HG02642 (cell line): ENCODE data around the gene HELZ.
"Not testable (repeated sequence)": the region's sequence is repeated elsewhere in the genome, so short reads cannot be mapped to it uniquely, and the experiment has no call there.

ENCODE experiments used
- ATAC-seq: cut with Tn5 transposase; IDR thresholded peaks from one replicate; pipeline ENCODE4 v1.9.1; 2021; ENCODE audit warnings: mild to moderate bottlenecking; ENCODE audit not compliant: unreplicated experiment, poor library complexity

Gene HELZ

GRCh38 chr17:67156269-67157199, 88.5 kb downstream of the HELZ start:
- ATAC-seq: no peak

GRCh38 chr17:67152824-67153223, 92.2 kb downstream of the HELZ start:
- no peak for ATAC-seq

DNA sequence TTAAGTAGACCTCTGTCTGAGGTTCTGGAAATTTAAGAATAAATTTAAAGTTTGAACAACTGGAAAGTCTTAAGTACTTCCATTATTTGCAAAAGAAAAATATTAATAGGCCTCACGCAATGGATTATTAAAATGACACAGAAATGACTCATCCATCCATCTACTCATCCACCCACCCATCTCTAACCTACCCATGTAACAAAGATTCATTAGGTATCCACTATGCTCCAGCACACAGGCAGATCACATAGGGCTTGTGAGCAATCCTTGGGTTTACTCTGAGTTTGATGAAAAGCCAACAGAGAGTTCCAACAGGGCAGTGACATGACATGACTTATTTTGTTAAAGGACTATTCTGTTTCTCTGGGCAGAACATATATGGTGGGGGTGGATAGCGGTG, 93.3 kb downstream of the HELZ start:
- ATAC-seq: no peak

- no peak for ATAC-seq
Observed at GRCh38 chr17:67150826-67151225, 94.2 kb downstream of the HELZ start.

DNA sequence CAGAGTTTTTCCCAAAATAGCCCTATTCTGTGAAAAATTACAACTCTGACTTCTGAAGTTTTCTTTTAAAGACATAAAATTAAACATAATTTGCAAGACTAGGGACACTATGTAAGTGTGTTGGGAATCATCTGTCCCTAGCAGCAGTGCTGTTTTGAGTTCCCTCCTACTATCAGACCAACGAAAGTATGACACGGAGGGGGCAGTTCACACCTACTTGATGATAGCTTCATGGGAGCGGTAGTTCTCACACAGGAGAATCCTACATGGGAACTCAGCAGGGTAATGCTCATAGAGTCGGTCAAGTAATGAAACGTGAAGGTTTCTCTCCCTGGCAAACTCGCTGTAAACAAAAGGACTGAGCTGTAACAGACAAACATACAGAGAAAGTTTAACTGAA, 96.6 kb downstream of the HELZ start:
- no peak for ATAC-seq

DNA sequence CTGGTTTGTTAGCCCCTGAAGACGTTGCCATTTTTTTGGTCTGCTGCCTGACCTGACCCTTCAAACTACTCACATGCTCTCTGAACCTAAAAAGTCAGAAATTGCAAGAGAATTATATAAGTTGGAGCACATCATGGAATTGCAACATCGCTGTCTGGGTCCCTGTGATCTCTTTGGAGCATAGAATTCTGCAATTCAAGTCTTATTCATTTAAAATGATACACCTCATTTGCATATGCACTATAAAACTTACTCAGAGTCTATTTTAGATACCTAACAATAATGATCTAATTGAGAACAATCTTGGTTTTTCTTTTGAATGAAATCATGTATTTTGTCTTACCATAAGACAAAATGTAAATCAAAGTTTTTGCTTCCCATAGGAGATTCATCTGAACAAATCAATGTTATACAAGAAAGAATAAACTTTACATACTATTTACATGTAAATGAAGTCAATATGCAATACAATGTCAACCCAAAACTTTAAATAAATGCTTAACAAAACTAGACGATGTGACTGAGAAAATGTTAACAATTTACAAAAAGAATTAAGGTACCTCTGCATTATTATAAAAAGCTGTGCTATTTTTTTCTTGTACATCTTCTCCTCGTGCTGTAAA, 99.7 kb downstream of the HELZ start:
- no peak for ATAC-seq

DNA sequence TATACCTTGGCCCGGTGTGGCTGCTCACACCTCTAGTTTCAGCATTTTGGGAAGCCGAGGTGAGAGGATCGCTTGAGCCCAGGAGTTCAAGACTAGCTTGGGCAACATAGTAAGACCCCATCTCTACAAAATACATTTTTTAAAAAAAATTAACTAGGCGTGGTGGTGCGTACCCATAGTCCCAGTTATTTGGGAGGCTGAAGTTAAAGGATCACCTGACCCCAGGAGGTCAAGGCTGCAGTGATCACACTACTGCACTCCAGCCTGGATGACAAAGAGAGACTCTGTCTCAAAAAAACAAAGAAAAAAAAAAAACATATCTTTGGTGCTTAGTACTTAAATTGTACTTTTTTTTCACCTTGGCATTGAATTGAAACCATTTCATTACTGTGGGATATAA, 101.7 kb downstream of the HELZ start:
- no peak for ATAC-seq

- ATAC-seq: not testable (repeated sequence)
Observed at GRCh38 chr17:67142030-67142429, 103.0 kb downstream of the HELZ start.

DNA sequence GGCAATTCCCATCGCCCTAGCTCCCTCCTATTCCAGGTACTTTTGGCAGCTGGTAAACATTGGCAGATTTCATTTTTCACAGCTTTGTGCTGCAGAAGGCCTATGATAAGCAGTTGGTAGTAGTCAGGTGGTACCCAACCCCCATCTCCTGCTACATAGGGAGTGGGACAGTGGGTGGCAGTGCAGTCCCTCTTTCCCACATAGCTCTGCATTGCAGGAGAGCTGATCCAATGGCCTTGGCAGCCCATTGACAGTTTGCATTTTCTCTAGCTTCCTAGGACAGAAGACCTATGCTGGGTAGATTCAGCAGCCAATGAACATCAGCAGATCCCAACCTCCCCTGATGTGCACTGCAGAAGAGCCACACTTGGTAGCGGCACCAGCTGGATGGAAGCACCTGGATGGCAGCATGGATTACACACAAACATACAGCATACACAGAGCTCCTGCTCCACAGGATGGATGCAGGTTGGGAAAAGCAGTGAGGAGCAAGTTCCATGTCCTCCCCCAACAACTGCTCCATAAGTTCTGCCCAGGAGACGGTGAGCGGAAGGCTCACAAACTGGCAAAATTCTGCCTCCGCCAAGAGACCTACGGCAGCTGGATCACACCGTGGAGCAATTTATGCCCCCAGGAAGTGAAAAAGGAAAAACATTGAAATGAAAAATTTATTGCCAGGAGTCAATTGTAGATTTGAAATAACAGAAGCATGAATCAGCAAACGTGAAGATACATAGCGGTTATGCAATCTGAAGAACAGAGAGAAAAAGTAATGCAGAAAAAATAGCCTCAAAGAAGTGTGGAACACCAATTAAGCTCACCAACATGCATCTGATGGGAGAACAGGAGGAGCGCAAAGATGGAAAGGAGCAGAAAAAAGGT, 105.0 kb downstream of the HELZ start:
- no peak for ATAC-seq

DNA sequence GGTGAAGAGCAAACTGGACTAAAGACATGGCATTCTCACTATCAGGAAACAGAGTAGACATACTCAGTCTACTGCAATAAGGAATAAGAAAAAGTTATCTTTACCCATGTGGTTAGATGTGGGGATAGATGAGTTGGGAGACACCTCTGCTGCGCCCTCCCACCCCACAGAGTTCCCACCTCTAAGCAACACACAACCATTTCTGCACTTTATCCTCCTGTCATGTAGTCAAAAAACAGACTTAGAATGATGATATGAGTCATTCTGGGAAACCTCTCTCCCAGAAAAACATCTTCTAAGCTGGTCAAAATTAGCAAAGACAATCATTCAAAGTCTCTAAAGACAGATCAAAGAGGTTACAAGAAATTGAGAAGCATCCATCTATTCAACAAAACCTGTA, 105.7 kb downstream of the HELZ start:
- no peak for ATAC-seq

DNA sequence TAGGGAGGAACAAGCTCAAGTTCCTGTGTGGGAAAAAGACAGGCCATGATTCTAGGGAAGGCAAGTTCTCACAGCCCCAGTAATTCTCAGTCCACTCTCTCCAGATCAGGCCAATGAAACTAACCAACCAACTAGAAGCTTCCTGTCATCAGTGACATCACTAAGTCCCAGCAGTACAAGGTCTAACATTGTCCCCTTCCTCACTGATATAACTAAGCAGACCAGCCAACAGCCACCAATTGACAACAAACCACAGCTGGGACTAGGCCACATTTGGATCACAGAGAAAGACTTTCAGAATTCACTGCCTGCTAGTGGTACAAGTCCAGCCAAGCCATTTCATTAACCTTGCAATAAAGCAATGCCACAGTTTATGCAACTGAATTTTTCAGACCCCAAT, 106.6 kb downstream of the HELZ start:
- ATAC-seq: no peak

GRCh38 chr17:67137860-67138259, 107.1 kb downstream of the HELZ start:
- ATAC-seq: no peak

- ATAC-seq: no peak
Observed at GRCh38 chr17:67137026-67137370, 108.0 kb downstream of the HELZ start.

GRCh38 chr17:67136191-67137025, 108.6 kb downstream of the HELZ start:
- no peak for ATAC-seq

DNA sequence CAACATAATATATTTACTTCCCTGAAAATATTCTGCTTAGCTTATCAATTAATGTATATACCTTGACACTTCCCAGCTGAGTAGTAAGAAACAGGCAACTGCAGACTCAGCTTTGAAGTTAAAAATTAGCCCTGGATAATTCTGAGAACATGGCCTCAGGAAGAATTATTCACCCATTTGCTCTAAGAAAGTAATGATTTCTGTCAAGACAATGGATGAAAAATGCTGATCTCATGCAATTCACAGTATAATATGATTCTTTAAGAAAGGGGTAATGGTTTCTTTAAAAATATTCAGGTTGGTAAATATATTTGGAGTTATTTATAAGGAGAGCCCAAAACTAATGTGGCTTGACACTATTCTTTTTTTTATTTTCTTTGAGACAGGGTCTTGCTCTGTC, 111.8 kb downstream of the HELZ start:
- no peak for ATAC-seq

DNA sequence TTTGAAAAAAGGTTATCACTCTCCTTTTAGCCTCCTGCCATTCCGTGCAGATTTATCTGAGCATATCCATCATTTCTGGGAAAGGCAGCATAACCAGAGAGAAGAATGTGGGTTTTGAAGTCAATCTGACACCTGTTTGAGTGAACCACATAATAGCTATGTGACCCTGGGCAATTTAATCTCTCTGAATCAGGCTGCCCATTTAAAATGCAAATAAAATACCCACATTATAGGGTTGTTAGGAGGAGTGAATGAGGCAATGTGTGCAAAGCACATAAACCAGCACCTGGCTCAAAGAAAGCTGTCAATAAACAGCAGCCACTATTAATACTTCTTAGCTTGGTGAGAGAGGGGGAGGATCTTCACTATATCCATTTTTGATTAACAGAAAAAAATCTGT, 112.6 kb downstream of the HELZ start:
- no peak for ATAC-seq

GRCh38 chr17:67130768-67131167, 114.2 kb downstream of the HELZ start:
- no peak for ATAC-seq

DNA sequence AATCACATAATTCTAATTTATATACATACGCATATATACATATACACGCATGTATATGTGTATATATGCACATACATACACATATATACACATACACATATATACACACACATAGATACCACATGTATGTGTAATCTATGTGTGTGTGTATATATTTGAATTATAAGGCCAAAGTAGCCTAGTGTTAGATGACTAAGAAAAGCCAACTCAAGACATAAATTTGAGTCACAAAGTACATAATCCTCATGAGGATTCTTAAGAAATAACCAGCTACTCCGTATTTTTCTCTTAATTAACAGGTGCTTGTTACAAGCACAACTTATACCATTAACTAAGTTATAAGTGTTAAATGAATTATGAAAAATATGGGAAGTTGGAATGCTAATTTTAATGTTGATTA, 115.7 kb downstream of the HELZ start:
- ATAC-seq: no peak

- no peak for ATAC-seq
Observed at GRCh38 chr17:67128700-67129099, 116.3 kb downstream of the HELZ start.

- ATAC-seq: no peak
Observed at GRCh38 chr17:67127925-67128324, 117.1 kb downstream of the HELZ start.
